ENCODE data around the gene RPS15. TPM values are rescaled to one million over a fixed set of nuclear protein-coding genes. Genes with fewer than 3 reads are reported as not detected.

RPS15 gene
- total and polyA plus RNA-seq, 2 of the 13 experiments (the other 11 are each of a cell fraction or from before 2014, with no cell fraction given): 695 to 1,411 TPM

DNA sequence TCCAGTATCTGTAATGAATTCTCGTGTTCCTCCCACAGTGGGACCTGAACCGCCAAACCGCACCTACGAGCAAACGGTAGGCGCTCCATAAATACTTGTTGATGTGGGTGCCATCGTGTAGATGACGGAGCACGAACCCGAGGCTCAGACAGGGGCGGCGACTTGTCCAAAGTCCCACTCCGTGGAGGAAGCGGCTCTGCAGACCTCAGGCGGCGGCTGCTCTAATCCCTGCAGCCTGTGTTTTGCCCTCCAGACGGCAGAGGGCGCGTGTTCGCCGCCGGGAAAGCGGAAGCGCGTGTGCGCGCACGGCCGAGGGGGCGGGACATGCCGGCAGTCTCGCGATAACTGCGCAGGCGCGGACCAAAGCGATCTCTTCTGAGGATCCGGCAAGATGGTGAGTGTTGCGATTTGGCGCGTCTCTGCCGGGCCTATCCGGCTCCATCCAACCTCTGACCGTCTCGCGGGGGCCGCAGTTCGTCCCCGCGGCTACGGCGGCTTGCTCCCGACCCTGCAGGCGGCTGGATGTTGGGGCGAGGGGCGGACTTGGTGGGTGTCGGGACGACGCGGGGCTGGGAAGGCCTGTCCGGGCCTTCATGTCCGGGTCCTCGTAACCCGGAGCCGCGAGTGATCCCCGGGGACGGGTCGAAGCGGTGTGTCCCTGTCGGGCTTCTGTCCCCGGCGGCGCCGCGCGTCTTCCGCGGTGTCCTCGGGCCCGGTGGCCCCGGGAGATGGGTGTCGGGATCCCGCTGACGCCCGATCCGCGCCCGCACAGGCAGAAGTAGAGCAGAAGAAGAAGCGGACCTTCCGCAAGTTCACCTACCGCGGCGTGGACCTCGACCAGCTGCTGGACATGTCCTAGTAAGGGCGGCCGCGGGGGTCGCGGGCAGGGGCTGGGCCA, at the start of gene RPS15 (continued):
- TF ChIP-seq, protein P1, sequence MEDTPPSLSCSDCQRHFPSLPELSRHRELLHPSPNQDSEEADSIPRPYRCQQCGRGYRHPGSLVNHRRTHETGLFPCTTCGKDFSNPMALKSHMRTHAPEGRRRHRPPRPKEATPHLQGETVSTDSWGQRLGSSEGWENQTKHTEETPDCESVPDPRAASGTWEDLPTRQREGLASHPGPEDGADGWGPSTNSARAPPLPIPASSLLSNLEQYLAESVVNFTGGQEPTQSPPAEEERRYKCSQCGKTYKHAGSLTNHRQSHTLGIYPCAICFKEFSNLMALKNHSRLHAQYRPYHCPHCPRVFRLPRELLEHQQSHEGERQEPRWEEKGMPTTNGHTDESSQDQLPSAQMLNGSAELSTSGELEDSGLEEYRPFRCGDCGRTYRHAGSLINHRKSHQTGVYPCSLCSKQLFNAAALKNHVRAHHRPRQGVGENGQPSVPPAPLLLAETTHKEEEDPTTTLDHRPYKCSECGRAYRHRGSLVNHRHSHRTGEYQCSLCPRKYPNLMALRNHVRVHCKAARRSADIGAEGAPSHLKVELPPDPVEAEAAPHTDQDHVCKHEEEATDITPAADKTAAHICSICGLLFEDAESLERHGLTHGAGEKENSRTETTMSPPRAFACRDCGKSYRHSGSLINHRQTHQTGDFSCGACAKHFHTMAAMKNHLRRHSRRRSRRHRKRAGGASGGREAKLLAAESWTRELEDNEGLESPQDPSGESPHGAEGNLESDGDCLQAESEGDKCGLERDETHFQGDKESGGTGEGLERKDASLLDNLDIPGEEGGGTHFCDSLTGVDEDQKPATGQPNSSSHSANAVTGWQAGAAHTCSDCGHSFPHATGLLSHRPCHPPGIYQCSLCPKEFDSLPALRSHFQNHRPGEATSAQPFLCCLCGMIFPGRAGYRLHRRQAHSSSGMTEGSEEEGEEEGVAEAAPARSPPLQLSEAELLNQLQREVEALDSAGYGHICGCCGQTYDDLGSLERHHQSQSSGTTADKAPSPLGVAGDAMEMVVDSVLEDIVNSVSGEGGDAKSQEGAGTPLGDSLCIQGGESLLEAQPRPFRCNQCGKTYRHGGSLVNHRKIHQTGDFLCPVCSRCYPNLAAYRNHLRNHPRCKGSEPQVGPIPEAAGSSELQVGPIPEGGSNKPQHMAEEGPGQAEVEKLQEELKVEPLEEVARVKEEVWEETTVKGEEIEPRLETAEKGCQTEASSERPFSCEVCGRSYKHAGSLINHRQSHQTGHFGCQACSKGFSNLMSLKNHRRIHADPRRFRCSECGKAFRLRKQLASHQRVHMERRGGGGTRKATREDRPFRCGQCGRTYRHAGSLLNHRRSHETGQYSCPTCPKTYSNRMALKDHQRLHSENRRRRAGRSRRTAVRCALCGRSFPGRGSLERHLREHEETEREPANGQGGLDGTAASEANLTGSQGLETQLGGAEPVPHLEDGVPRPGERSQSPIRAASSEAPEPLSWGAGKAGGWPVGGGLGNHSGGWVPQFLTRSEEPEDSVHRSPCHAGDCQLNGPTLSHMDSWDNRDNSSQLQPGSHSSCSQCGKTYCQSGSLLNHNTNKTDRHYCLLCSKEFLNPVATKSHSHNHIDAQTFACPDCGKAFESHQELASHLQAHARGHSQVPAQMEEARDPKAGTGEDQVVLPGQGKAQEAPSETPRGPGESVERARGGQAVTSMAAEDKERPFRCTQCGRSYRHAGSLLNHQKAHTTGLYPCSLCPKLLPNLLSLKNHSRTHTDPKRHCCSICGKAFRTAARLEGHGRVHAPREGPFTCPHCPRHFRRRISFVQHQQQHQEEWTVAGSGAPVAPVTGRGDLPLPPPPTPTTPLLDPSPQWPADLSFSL (CRISPR knock-in tag; IDR thresholded peaks at IDR 0.05): no peak
- TF ChIP-seq KLF6 (CRISPR knock-in tag; IDR thresholded peaks at IDR 0.05): peak; percentile 93
- peak; percentile 72 for TF ChIP-seq PATZ1 (CRISPR knock-in tag; IDR thresholded peaks at IDR 0.05)
- TF ChIP-seq ZNF572 (CRISPR knock-in tag; IDR thresholded peaks at IDR 0.05): 0 out of 2 replicates have a peak, but pooled peaks have one; percentile 61
- TF ChIP-seq SMARCE1 (IDR thresholded peaks at IDR 0.05; ENCODE audit: borderline replicate concordance): no peak
- peak; percentile 50; the same call in 1 of the 2 replicates for TF ChIP-seq ONECUT2 (CRISPR knock-in tag; IDR thresholded peaks at IDR 0.05)
- peak; percentile 80; the same call in 1 of the 2 replicates for TF ChIP-seq ZNF850 (CRISPR knock-in tag; conservative IDR thresholded peaks at IDR 0.05)
- TF ChIP-seq MAFK (conservative IDR thresholded peaks at IDR 0.05 in 1 of 2, IDR thresholded peaks at IDR 0.05 in 1 of 2; ENCODE audit: low read length in 2 of 2): no peak; a peak in 1 of 4 replicates
- TF ChIP-seq TCF7L2 (IDR thresholded peaks at IDR 0.05; ENCODE audit: low read depth, low read length): no peak
- TF ChIP-seq, protein P2, sequence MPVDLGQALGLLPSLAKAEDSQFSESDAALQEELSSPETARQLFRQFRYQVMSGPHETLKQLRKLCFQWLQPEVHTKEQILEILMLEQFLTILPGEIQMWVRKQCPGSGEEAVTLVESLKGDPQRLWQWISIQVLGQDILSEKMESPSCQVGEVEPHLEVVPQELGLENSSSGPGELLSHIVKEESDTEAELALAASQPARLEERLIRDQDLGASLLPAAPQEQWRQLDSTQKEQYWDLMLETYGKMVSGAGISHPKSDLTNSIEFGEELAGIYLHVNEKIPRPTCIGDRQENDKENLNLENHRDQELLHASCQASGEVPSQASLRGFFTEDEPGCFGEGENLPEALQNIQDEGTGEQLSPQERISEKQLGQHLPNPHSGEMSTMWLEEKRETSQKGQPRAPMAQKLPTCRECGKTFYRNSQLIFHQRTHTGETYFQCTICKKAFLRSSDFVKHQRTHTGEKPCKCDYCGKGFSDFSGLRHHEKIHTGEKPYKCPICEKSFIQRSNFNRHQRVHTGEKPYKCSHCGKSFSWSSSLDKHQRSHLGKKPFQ (CRISPR knock-in tag; IDR thresholded peaks at IDR 0.05; ENCODE audit: insufficient replicate concordance): peak; percentile 84
- TF ChIP-seq RFX3 (CRISPR knock-in tag; IDR thresholded peaks at IDR 0.05): no peak
- TF ChIP-seq, protein P3, sequence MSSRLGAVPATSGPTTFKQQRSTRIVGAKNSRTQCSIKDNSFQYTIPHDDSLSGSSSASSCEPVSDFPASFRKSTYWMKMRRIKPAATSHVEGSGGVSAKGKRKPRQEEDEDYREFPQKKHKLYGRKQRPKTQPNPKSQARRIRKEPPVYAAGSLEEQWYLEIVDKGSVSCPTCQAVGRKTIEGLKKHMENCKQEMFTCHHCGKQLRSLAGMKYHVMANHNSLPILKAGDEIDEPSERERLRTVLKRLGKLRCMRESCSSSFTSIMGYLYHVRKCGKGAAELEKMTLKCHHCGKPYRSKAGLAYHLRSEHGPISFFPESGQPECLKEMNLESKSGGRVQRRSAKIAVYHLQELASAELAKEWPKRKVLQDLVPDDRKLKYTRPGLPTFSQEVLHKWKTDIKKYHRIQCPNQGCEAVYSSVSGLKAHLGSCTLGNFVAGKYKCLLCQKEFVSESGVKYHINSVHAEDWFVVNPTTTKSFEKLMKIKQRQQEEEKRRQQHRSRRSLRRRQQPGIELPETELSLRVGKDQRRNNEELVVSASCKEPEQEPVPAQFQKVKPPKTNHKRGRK (CRISPR knock-in tag; IDR thresholded peaks at IDR 0.05): 0 out of 2 replicates have a peak, but pooled peaks have one; percentile 12
- peak; percentile 95 for TF ChIP-seq DRAP1 (CRISPR knock-in tag; IDR thresholded peaks at IDR 0.05)
- TF ChIP-seq SNAPC2 (CRISPR knock-in tag; IDR thresholded peaks at IDR 0.05): no peak
- TF ChIP-seq ZNF20 (CRISPR knock-in tag; IDR thresholded peaks at IDR 0.05): 0 out of 2 replicates have a peak, but pooled peaks have one; percentile 35
- peak; percentile 97 for TF ChIP-seq IRF2 (CRISPR knock-in tag; IDR thresholded peaks at IDR 0.05)
